HepG2 (cell line): Measurements from ENCODE around the gene GATD1. TPM values are rescaled to one million over a fixed set of nuclear protein-coding genes. Genes with fewer than 3 reads are reported as not detected.
A peak's percentile ranks its signal among the peaks of the same experiment; 100 is the strongest.

Experiments
- ARHGAP35 ChIP-seq: sonication (generic); formaldehyde crosslinking; IDR thresholded peaks from 2 replicates; pipeline ENCODE4 v1.9.0; 2022; ENCODE audit warnings: mild to moderate bottlenecking, inconsistent platforms, moderate library complexity, missing genetic modification reagents, borderline replicate concordance
- ISX ChIP-seq: sonication (generic); formaldehyde crosslinking; conservative IDR thresholded peaks from 2 replicates; pipeline ENCODE4 v1.5.0; 2020; ENCODE audit warnings: missing genetic modification reagents
- KLF9 ChIP-seq: IDR thresholded peaks from 2 replicates; pipeline ENCODE4 v1.6.1; 2016; ENCODE audit warnings: low read depth
- MAFK ChIP-seq, 2 experiments: IDR thresholded peaks in 1 of 2; conservative IDR thresholded peaks in 1 of 2; 2 replicates each; pipeline ENCODE4 v1.6.1; 2011; ENCODE audit warnings: improper control_type of control experiment in 2 of 2, low read length in 2 of 2
- SIX1 ChIP-seq: sonication (generic); formaldehyde crosslinking; IDR thresholded peaks from 2 replicates; pipeline ENCODE4 v1.4.0; 2020; ENCODE audit warnings: missing genetic modification reagents, borderline replicate concordance
- SNAPC2 ChIP-seq: sonication (generic); formaldehyde crosslinking; IDR thresholded peaks from 2 replicates; pipeline ENCODE4 v1.8.1; 2022; ENCODE audit warnings: mild to moderate bottlenecking, missing genetic modification reagents
- SOX5 ChIP-seq: IDR thresholded peaks from 2 replicates; pipeline ENCODE4 v1.6.1; 2016; ENCODE audit warnings: borderline replicate concordance
- TCF12 ChIP-seq, 2 experiments: fragments of 450-650 bp in 1 of 2; sonication (generic) in 1 of 2; formaldehyde crosslinking in 1 of 2; IDR thresholded peaks; 2 replicates each; pipeline versions ENCODE4 v1.6.1 to v1.8.0; 2017 to 2022; ENCODE audit warnings: antibody characterized with exemption in 1 of 2, mild to moderate bottlenecking in 1 of 2, missing genetic modification reagents in 1 of 2, moderate library complexity in 1 of 2
- YY1 ChIP-seq: IDR thresholded peaks from 2 replicates; pipeline ENCODE4 v1.6.1; 2011; ENCODE audit warnings: low read length, low read depth, moderate library complexity, mild to moderate bottlenecking; ENCODE audit not compliant: insufficient read depth, insufficient replicate concordance
- ZNF235 ChIP-seq: sonication (generic); formaldehyde crosslinking; IDR thresholded peaks from 2 replicates; pipeline ENCODE4 v1.8.1; 2023; ENCODE audit warnings: mild to moderate bottlenecking, missing genetic modification reagents, borderline replicate concordance
- ZNF260 ChIP-seq: sonication (generic); formaldehyde crosslinking; IDR thresholded peaks from 2 replicates; pipeline ENCODE4 v1.4.0; 2020; ENCODE audit warnings: missing genetic modification reagents, low read depth, mild to moderate bottlenecking, borderline replicate concordance
- ZNF713 ChIP-seq: sonication (generic); formaldehyde crosslinking; IDR thresholded peaks from 2 replicates; pipeline ENCODE4 v1.4.0; 2020; ENCODE audit warnings: mild to moderate bottlenecking, missing genetic modification reagents
- ZNF747 ChIP-seq: sonication (generic); formaldehyde crosslinking; IDR thresholded peaks from 2 replicates; pipeline ENCODE4 v1.8.1; 2023; ENCODE audit warnings: missing genetic modification reagents, mild to moderate bottlenecking, borderline replicate concordance
- polyA plus RNA-seq, 8 experiments: library from polyadenylated mRNA; depleted of rRNA in 3 of 8; stranded (reverse) in 7 of 8; unstranded in 1 of 8; fragments of >200 nt; fragmentation: Illumina TruSeq in 4 of 8; extraction: Trizol in 4 of 8; gene quantifications; 2 replicates each; pipeline versions ENCODE4 v1.2.1 to v1.2.3, GENCODE V29; 2011 to 2016; ENCODE audit warnings: low read depth in 4 of 8, missing spikeins in 1 of 8, mixed read lengths in 1 of 8; ENCODE audit not compliant: insufficient read depth in 1 of 8
- total RNA-seq, 5 experiments: library from RNA; depleted of rRNA; stranded (reverse); fragments of >200 nt; fragmentation: Illumina TruSeq; extraction: Trizol; gene quantifications; 2 replicates each; pipeline ENCODE4 v1.2.3, GENCODE V29; 2016; ENCODE audit warnings: low read depth in 1 of 5
- TF ChIP-seq, protein P1 (sequence below): sonication (generic); formaldehyde crosslinking; IDR thresholded peaks from 2 replicates; pipeline ENCODE4 v1.5.0; 2020; ENCODE audit warnings: missing genetic modification reagents
- TF ChIP-seq, protein P2 (sequence below): sonication (generic); formaldehyde crosslinking; IDR thresholded peaks from 2 replicates; pipeline ENCODE4 v1.4.0; 2020; ENCODE audit warnings: missing genetic modification reagents
- TF ChIP-seq, protein P3 (sequence below): IDR thresholded peaks from 2 replicates; pipeline ENCODE4 v1.6.1; 2016; ENCODE audit warnings: control low read depth
- TF ChIP-seq, protein P4 (sequence below): sonication (generic); formaldehyde crosslinking; IDR thresholded peaks from 2 replicates; pipeline ENCODE4 v1.4.0; 2020; ENCODE audit warnings: missing genetic modification reagents, mild to moderate bottlenecking, borderline replicate concordance

Gene GATD1
- total and polyA plus RNA-seq, 2 of the 13 experiments (the other 11 are each of a cell fraction or from before 2014, with no cell fraction given): 31.3 to 60.5 TPM

DNA sequence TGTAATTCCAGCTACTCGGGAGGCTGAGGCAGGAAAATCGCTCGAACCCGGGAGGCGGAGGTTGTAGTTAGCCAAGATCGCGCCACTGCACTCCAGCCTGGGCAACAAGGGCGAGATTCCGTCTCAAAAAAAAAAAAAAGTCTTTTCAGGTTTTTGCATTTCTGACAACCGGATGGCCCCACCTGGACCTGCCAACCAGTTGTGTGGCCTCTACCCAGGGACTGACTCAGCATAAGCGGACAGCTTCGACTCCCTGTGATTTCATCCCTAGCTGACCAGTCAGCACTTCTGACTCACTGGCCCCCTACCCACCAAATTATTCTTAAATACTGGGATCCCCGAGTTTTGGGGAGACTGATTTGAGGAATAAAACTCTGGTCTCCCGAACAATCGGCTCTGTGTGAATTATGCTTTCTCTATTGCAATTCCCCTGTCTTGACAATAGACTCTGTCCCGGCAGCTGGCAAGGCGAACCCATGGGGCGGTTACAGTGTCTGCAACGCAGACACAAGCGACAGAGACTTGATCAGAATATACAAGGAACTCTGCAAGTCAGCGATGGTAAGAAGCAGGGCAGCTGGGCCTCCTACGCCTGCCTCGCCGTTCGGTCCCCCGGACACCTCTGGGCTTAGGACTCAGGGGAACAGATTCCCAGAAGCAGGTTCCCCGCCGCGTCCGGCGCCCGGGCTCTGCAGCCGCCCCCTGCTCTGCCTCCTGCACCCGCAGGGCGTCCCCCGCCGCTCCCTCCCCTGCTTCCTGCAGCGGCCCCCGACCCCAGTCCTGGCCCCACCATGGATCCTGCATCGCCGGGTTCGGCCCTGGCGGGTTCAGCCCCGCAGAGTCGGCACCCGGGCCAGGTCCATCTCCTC, 30.8 kb downstream of the GATD1 start (continued):
- TF ChIP-seq, protein P1, sequence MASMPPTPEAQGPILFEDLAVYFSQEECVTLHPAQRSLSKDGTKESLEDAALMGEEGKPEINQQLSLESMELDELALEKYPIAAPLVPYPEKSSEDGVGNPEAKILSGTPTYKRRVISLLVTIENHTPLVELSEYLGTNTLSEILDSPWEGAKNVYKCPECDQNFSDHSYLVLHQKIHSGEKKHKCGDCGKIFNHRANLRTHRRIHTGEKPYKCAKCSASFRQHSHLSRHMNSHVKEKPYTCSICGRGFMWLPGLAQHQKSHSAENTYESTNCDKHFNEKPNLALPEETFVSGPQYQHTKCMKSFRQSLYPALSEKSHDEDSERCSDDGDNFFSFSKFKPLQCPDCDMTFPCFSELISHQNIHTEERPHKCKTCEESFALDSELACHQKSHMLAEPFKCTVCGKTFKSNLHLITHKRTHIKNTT (CRISPR knock-in tag): no peak
- TF ChIP-seq, protein P2, sequence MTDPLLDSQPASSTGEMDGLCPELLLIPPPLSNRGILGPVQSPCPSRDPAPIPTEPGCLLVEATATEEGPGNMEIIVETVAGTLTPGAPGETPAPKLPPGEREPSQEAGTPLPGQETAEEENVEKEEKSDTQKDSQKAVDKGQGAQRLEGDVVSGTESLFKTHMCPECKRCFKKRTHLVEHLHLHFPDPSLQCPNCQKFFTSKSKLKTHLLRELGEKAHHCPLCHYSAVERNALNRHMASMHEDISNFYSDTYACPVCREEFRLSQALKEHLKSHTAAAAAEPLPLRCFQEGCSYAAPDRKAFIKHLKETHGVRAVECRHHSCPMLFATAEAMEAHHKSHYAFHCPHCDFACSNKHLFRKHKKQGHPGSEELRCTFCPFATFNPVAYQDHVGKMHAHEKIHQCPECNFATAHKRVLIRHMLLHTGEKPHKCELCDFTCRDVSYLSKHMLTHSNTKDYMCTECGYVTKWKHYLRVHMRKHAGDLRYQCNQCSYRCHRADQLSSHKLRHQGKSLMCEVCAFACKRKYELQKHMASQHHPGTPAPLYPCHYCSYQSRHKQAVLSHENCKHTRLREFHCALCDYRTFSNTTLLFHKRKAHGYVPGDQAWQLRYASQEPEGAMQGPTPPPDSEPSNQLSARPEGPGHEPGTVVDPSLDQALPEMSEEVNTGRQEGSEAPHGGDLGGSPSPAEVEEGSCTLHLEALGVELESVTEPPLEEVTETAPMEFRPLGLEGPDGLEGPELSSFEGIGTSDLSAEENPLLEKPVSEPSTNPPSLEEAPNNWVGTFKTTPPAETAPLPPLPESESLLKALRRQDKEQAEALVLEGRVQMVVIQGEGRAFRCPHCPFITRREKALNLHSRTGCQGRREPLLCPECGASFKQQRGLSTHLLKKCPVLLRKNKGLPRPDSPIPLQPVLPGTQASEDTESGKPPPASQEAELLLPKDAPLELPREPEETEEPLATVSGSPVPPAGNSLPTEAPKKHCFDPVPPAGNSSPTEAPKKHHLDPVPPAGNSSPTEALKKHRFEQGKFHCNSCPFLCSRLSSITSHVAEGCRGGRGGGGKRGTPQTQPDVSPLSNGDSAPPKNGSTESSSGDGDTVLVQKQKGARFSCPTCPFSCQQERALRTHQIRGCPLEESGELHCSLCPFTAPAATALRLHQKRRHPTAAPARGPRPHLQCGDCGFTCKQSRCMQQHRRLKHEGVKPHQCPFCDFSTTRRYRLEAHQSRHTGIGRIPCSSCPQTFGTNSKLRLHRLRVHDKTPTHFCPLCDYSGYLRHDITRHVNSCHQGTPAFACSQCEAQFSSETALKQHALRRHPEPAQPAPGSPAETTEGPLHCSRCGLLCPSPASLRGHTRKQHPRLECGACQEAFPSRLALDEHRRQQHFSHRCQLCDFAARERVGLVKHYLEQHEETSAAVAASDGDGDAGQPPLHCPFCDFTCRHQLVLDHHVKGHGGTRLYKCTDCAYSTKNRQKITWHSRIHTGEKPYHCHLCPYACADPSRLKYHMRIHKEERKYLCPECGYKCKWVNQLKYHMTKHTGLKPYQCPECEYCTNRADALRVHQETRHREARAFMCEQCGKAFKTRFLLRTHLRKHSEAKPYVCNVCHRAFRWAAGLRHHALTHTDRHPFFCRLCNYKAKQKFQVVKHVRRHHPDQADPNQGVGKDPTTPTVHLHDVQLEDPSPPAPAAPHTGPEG (CRISPR knock-in tag): peak; percentile 13; the same call in 1 of the 2 replicates
- TF ChIP-seq TCF12 (IDR thresholded peaks at IDR 0.05): no peak
- no peak for TF ChIP-seq TCF12 (CRISPR knock-in tag; IDR thresholded peaks at IDR 0.05)
- TF ChIP-seq ARHGAP35: 0 out of 2 replicates have a peak, but pooled peaks have one; percentile 22
- TF ChIP-seq ZNF235 (CRISPR knock-in tag): 0 out of 2 replicates have a peak, but pooled peaks have one; percentile 12
- no peak for TF ChIP-seq YY1
- TF ChIP-seq, protein P3, sequence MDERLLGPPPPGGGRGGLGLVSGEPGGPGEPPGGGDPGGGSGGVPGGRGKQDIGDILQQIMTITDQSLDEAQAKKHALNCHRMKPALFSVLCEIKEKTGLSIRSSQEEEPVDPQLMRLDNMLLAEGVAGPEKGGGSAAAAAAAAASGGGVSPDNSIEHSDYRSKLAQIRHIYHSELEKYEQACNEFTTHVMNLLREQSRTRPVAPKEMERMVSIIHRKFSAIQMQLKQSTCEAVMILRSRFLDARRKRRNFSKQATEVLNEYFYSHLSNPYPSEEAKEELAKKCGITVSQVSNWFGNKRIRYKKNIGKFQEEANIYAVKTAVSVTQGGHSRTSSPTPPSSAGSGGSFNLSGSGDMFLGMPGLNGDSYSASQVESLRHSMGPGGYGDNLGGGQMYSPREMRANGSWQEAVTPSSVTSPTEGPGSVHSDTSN (CRISPR knock-in tag): no peak
- no peak for TF ChIP-seq SNAPC2 (CRISPR knock-in tag)
- TF ChIP-seq SIX1 (CRISPR knock-in tag): no peak
- no peak for TF ChIP-seq ZNF747
- 0 out of 2 replicates have a peak, but pooled peaks have one; percentile 43 for TF ChIP-seq ISX
- TF ChIP-seq, protein P4, sequence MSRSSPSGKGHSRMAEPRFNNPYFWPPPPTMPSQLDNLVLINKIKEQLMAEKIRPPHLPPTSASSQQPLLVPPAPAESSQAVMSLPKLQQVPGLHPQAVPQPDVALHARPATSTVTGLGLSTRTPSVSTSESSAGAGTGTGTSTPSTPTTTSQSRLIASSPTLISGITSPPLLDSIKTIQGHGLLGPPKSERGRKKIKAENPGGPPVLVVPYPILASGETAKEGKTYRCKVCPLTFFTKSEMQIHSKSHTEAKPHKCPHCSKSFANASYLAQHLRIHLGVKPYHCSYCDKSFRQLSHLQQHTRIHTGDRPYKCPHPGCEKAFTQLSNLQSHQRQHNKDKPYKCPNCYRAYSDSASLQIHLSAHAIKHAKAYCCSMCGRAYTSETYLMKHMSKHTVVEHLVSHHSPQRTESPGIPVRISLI (CRISPR knock-in tag): no peak
- TF ChIP-seq SOX5 (CRISPR knock-in tag): no peak
- TF ChIP-seq KLF9: no peak
- no peak for TF ChIP-seq ZNF713
- TF ChIP-seq MAFK (conservative IDR thresholded peaks at IDR 0.05 in 1 of 2, IDR thresholded peaks at IDR 0.05 in 1 of 2; ENCODE audit: low read length in 2 of 2): peak; percentile 87 to 90
- no peak for TF ChIP-seq ZNF260
